Left renal pelvis (tissue), 4 donors: ENCODE results near the gene PRKCZ. TPM values are rescaled to one million over a fixed set of nuclear protein-coding genes. Genes with fewer than 3 reads are reported as not detected.
"Not testable (repeated sequence)": the region's sequence is repeated elsewhere in the genome, so short reads cannot be mapped to it uniquely, and the experiment has no call there.

Experiments
- DNase-seq, 4 donors: peaks; one replicate each; pipeline ENCODE4 v3.0.0-alpha.2; 2013; ENCODE audit warnings: low read depth in 4 of 4, low spot score in 3 of 4
- polyA plus RNA-seq, 4 donors: library from polyadenylated mRNA; unstranded; fragments of 120-200 nt; gene quantifications; one replicate each; pipeline ENCODE4 v1.2.1, GENCODE V29; 2013; ENCODE audit not compliant: insufficient read length in 4 of 4

PRKCZ gene
- polyA plus RNA-seq, 4 donors: 7.2 to 35.9 (median 32.7) TPM

DNA sequence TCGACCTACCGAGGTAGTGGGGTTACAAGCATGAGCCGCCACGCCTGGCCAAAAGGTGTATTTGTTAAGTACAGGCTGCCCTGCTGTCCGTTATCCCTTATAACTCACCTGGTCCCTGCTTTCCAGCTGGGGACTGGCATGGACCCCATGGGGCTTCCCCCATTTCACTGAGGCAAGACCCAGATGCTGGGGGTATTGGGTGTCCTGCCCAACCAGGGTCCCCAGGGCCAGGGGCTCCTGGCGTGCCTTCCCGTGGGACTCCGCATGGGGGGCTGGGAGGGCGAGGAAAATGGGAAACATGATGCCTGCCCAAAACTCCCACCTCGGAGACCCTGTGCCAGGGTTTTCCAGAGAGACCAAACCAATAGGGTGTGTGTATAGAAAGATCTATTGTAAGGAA, 79.9 kb downstream of the PRKCZ start:
- no peak for DNase-seq

- no peak for DNase-seq
Observed at GRCh38 chr1:2130871-2131289, 80.7 kb downstream of the PRKCZ start.

DNA sequence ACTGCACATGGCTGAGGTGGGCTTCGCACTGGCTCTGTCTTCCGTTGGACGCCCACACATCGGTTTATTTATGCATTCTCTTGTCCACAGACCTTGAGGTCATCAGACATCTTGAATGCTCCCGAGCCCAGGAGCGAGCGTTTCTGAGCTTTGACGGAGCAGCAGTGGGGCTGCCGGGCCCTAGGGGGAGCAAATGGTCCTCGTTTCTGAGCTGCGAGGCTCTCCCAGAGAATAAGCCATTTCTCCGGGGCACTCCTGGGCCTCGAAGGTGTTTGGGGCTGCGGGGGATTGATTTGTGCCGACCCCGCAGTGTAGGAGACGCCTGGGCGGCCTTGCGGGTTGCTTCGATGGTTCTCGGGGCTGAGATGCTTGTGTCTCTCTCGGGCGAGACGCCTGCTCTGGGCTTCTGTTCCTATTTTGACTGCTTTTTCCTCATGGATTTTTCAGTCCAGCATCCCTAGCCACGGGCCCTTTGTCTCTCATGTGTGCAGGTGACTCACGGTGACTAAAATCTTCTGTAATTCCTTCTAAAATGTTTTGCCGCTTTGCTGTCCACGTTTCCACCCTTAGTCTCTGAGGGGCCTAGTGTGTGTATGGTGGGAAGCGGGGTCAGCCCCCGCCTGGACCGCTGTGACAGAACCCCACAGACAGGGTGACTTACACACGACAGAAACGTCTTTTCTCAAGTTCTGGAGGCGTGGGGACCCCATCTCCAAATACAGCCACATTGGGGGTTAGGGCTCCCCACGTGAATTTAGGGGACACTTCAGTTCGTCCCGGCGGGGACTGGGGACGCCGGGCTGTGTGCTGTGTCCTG, 82.2 kb downstream of the PRKCZ start:
- DNase-seq: no peak

DNA sequence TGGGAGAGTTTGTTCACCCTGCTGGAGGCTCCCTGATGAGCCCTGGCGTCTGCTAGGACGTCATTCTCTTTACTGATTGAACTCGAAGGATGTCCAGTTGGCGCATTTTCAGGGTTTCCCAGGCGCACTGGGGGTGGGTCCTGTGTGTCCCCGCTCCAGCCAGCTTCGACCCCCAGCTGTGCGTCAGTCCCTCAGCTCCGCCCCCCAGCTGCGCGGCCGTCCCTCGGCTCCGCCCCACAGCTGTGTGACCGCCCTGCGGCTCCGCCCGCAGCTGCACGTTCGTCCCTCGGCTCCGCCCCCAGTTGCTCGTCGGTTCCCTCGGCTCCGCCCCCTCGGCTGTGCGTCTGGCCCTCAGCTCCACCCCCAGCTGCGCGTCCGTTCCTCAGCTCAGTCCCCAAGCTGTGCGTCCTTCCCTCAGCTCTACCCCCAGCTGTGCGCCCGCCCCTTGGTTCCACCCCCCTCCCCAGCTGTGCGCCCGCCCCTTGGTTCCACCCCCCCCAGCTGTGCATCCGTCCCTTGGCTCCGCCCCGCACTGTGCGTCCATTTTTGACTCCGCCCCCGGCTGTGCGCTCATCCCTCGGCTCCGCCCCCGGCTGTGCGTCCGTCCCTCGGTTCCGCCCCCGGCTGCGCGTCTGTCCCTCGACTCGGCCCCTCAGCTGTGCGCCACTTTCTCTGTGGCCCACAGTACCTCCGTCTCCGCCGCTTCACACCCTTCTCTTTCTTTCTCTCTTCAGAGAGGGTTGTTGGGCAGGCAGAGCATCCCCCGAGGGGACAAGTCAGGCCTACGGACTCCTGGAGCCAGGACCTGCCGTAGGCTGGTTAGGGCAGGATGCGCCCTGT, 83.0 kb downstream of the PRKCZ start:
- peak; percentile 91 to 94 (median 92) for DNase-seq

DNA sequence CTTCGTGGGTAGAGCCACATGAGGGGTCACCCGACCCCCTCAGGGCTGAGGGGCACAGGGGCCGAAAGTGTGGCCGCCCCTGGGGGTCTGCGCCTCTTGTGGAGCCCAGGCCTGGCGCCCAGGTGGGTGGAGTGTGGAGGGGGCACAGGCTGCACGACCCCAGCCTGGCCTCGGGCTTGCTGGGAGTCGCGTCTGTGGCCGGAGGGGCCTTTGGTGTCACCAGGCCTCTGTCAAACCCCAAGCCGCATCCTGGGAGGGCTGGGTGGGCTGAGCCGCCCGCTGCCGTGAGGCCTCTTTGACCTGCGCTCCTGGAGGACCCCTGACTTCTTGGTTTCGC, 83.6 kb downstream of the PRKCZ start:
- no peak for DNase-seq

DNA sequence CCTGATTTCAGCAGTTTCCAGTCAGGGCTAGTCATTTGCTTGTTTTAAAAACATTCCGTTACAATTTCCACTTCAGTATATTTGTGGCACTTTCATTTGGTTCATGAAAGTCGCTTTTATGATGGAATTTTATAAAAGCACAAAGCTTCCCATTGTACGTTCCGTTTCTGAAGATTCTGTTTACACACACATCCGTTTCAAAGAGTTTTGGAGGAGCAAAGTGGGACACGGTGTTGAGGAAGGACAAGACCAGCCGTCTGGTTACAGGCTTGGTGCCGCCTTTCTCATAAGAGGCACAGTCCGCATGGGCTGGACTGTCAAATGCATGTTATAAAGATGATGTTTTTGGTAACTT, 84.0 kb downstream of the PRKCZ start:
- DNase-seq: no peak

DNA sequence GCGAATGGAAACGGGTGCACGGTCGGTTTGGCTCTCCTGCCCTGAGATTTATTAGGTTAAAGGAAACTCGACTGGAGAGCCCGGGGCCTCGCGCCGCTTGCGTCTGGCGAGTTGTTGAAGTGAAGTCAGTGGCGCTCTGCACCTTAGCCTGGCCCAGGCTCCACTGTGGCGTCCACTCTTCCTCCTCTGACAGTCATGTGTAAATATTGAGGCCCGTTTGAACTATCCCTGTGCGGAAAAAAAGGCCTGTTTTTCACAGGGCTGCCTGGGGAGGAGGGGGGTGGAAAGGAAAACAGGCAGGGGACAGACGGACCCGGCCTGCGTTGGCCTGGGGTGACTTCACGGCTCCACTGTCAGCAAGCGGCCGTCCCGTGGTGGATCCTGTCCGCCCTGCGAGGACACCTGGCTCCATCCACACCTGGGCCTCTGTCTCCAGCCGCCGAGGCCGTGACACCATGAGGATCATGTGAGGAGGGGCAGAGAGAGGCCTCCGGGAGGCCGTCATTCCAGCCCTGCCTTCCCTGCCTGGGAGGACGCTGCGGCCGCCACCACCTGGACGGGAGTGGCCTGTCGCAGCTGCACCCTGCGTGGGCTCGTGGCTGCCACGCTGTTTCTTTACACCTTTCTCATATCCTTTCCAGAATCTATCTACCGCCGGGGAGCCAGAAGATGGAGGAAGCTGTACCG, 84.6 kb downstream of the PRKCZ start:
- DNase-seq: no peak

- peak in 3 of 4 donors; percentile 66 to 76 (median 67) for DNase-seq
Observed at GRCh38 chr1:2135441-2135841, 85.2 kb downstream of the PRKCZ start.

DNA sequence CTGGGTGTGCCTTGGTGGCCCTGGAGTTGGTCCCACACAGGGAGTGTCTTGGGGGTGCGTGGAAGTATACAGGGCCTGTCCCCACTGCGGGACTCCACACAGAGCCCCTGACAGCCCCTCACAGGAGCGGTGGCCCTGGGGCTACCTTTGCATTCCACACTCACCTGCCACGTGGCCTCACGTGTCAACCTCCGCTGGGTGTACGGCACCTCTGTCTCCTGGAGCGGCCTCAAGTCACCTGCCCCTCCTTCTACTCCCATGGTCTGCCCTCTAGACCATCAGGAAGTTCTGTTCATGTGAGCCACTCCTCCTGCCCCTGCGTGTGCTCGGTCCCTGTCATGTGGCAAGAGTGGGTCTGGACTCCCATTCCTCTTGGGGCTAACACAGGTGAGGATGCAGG, 85.7 kb downstream of the PRKCZ start:
- DNase-seq: no peak

DNA sequence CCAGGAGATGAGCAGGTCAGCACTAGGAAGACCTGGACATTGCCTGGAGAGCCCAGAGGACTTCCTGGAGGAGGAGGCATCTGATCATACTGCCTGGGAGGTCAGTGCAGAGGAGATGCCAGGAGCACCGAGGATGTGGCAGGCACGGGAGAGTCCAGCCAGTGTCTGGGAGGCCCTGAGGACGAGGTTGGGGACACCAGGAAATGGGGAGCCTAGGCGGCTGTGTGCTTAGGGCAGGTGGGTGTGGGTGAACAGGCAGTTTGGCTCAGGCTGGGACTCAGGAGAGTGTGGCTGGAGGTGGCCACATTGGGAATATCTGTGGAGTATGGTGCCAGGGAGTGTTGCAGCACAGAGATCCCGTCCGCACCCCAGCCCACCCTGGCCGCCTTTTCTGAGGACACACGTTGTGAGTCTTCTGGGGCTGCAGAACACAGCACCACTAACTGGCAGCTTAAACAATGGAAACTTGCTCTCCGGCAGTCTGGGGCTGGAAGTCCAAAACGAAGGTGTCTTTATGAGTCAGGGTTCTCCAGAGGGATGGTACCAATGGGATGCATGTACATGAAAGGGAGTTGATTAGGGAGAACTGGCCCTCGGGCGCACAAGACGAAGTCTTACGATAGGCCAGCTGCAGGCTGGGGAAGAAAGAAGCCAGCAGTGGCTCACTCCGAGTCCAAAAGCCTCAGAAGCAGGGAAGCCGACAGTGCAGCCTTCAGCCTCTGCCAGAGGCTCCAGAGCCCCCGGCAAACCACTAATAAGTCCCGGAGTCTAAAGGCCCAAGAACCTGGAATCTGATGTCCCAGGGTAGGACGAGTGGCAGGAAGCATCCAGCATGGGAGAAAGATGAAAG, 86.4 kb downstream of the PRKCZ start:
- no peak for DNase-seq

- DNase-seq: no peak
Observed at GRCh38 chr1:2137257-2138121, 87.3 kb downstream of the PRKCZ start.

DNA sequence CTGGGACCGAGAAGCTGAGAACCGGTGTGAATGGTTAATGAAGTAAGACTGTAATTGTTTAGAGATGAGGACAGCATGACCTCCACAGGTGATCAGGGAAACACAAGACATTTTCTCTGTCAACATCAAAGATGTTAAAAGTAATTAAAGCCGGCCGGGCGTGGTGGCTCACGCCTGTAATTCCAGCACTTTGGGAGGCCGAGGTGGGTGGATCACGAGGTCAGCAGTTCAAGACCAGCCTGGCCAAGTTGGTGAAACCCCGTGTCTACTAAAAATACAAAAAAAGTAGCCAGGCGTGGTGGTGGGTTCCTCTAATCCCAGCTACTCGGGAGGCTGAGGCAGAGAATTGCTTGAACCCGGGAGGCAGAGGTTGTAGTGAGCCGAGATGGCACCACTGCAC, 88.9 kb downstream of the PRKCZ start:
- DNase-seq: not testable (repeated sequence)

GRCh38 chr1:2141025-2141424, 90.8 kb downstream of the PRKCZ start:
- no peak for DNase-seq

- DNase-seq: no peak
Observed at GRCh38 chr1:2143814-2144500, 93.7 kb downstream of the PRKCZ start.

DNA sequence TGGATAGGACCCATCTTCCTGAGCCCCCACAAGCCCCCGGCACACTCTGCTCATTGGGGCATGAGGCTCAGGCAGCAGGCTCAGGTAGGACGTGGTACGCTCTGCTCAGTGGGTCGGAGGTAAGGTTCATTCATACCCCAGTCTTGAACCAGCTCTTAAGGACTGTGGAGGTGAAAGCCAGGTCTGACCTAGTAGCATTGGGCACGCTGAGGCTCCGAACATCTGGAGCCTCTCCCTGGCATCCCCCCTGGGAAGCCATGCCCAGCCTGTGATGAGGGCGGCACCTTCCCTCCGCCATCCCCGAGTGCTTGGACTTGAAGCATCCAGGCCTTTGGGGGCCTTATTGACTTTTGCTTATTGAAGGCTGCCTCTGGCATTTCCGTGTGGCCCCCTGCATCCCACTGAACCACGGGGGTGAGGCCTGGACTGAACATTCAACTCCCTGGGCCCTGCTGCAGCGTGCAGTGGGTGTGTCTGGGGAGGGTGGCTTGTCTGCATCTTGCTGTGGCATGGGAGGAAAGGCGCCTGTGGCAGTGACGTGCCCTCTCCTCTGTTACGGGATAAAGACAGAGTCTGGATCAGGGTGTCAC, 94.4 kb downstream of the PRKCZ start:
- DNase-seq: no peak

- DNase-seq: no peak
Observed at GRCh38 chr1:2145946-2146835, 96.0 kb downstream of the PRKCZ start.

- no peak for DNase-seq
Observed at GRCh38 chr1:2146836-2147517, 96.8 kb downstream of the PRKCZ start.
